Lung (tissue), 12 donors: ENCODE measurements around the gene TSC22D1. TPM values are rescaled to one million over a fixed set of nuclear protein-coding genes. Genes with fewer than 3 reads are reported as not detected.
A peak's percentile ranks its signal among the peaks of the same experiment; 100 is the strongest.

Experiments
- ATAC-seq: fragments of 200-7000 bp; cut with Tn5 transposase; one replicate; pipeline ENCODE4 v1.9.1; 2020; ENCODE audit warnings: moderate number of reproducible peaks; ENCODE audit not compliant: insufficient read depth, low FRiP score
- DNase-seq, 3 donors: peaks; one replicate each; pipeline ENCODE4 v3.0.0-alpha.2; 2013 to 2017
- H3K27ac ChIP-seq, 2 donors: one replicate each; pipeline ENCODE4 v1.5.1; 2013; ENCODE audit warnings: mild to moderate bottlenecking in 2 of 2, moderate library complexity in 2 of 2, control low read depth in 1 of 2, inconsistent platforms in 1 of 2, low read depth in 1 of 2, low read length in 1 of 2
- H3K27me3 ChIP-seq, 3 donors: one replicate each; pipeline ENCODE4 v1.5.1; 2013; ENCODE audit warnings: low read length in 2 of 3; ENCODE audit not compliant: control insufficient read depth in 3 of 3, insufficient read depth in 3 of 3
- H3K36me3 ChIP-seq, 4 donors: one replicate each; pipeline ENCODE4 v1.5.1; 2013; ENCODE audit warnings: low read length in 4 of 4, mild to moderate bottlenecking in 1 of 4, moderate library complexity in 1 of 4; ENCODE audit not compliant: control insufficient read depth in 4 of 4, insufficient read depth in 4 of 4
- H3K4me1 ChIP-seq, 5 donors: one replicate each; pipeline ENCODE4 v1.5.1; 2013; ENCODE audit warnings: low read length in 5 of 5, mild to moderate bottlenecking in 2 of 5, moderate library complexity in 1 of 5; ENCODE audit not compliant: control insufficient read depth in 5 of 5, insufficient read depth in 5 of 5
- H3K4me3 ChIP-seq: one replicate; pipeline ENCODE4 v1.5.1; 2013; ENCODE audit warnings: mild to moderate bottlenecking, control low read depth, moderate library complexity
- H3K9ac ChIP-seq, 2 donors: one replicate each; pipeline ENCODE4 v1.5.1; 2013; ENCODE audit warnings: low read length in 2 of 2, control low read depth in 1 of 2; ENCODE audit not compliant: insufficient read depth in 1 of 2
- H3K9me3 ChIP-seq, 4 donors: one replicate each; pipeline ENCODE4 v1.5.1; 2013; ENCODE audit warnings: low read length in 3 of 4, mild to moderate bottlenecking in 1 of 4, moderate library complexity in 1 of 4; ENCODE audit not compliant: control insufficient read depth in 4 of 4, insufficient read depth in 3 of 4
- WGBS, 2 donors: extraction: QIAGEN DNeasy Blood & Tissue Kit; methylation state at CpG; one replicate each; pipeline ENCODE4 v1.1.7; 2013; 5-methylcytosine and 5-hydroxymethylcytosine counted together
- polyA plus RNA-seq, 2 donors: library from polyadenylated mRNA; stranded (reverse); fragments of 200-250 nt; gene quantifications; one replicate each; pipeline ENCODE4 v1.2.1, GENCODE V29; 2013
- total RNA-seq, 2 donors: library from RNA; depleted of rRNA in 1 of 2; stranded (reverse); fragments of >200 nt in 1 of 2; gene quantifications; one replicate each; pipeline ENCODE4 v1.2.1, GENCODE V29; 2014 to 2021
- TF ChIP-seq, protein P1 (sequence below): IDR thresholded peaks from 2 replicates; pipeline ENCODE4 v1.5.1; 2012; ENCODE audit warnings: mild to moderate bottlenecking; ENCODE audit errors: control extremely low read depth, extremely low read depth
- donor health status: control.
- donor health status: control.
- donor health status: Bipolar disorder and iron deficiency.
- donor health status: healthy.
- donor health status: DM: yes; HTN: yes; CAD: no.

The TSC22D1 gene
- total and polyA plus RNA-seq, 4 donors: 77.0 to 179 (median 123) TPM

- ATAC-seq (no peak), DNase-seq (no peak)
- no peaks in the 10 kb centered on the region for H3K4me1 ChIP-seq
- TF ChIP-seq, protein P1, sequence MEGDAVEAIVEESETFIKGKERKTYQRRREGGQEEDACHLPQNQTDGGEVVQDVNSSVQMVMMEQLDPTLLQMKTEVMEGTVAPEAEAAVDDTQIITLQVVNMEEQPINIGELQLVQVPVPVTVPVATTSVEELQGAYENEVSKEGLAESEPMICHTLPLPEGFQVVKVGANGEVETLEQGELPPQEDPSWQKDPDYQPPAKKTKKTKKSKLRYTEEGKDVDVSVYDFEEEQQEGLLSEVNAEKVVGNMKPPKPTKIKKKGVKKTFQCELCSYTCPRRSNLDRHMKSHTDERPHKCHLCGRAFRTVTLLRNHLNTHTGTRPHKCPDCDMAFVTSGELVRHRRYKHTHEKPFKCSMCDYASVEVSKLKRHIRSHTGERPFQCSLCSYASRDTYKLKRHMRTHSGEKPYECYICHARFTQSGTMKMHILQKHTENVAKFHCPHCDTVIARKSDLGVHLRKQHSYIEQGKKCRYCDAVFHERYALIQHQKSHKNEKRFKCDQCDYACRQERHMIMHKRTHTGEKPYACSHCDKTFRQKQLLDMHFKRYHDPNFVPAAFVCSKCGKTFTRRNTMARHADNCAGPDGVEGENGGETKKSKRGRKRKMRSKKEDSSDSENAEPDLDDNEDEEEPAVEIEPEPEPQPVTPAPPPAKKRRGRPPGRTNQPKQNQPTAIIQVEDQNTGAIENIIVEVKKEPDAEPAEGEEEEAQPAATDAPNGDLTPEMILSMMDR: no peak
- peaks cover 0 to 3% (median 0%) of the 10 kb centered on the region in 4 donors for H3K9me3 ChIP-seq
- no peak overlapping the region for H3K4me3 ChIP-seq
- H3K27ac ChIP-seq: no peak overlapping the region
- 81 to 93% methylated on average over 6 of the region's 6 CpGs for WGBS, 2 donors
- H3K36me3 ChIP-seq: no peaks in the 10 kb centered on the region
- H3K27me3 ChIP-seq: no peaks in the 10 kb centered on the region
- H3K9ac ChIP-seq: no peak overlapping the region
These were observed 16.2 kb upstream of the TSC22D1 start for GRCh38 chr13:44592216-44592847.

DNA sequence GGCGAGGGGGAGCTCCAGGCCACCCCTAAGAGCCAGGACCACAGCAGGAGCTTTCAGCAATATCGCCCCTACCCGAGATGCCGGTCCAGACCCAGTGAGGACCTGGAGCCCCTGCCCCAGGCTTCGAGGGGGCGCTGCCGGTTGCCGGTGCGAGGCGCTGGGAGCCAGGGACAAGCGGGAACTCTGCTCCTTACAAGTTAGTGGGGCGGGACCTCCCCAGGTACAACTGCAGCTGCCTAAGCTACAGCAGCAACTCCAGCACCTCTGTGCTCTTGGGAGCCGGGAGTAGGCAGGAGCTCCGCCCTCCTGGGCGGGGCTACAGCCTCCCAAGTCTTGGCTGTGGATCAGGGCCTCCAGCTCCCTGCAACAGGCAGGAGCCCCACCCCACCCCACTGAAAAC lies 15.2 kb upstream of the TSC22D1 start:
- Histone ChIP-seq H3K9me3 (peaks cover 0 to 3% (median 0%) of the 10 kb centered on the region in 4 donors), H3K36me3 (no peaks in the 10 kb centered on the region), H3K4me3 (no peak overlapping the region), H3K27ac (no peak overlapping the region), H3K4me1 (no peaks in the 10 kb centered on the region), H3K27me3 (no peaks in the 10 kb centered on the region), H3K9ac (no peak overlapping the region)
- ATAC-seq (no peak), DNase-seq (no peak)
- TF ChIP-seq, protein P1: no peak
- WGBS, 2 donors: 90 to 97% methylated on average over 15 of the region's 15 CpGs

DNA sequence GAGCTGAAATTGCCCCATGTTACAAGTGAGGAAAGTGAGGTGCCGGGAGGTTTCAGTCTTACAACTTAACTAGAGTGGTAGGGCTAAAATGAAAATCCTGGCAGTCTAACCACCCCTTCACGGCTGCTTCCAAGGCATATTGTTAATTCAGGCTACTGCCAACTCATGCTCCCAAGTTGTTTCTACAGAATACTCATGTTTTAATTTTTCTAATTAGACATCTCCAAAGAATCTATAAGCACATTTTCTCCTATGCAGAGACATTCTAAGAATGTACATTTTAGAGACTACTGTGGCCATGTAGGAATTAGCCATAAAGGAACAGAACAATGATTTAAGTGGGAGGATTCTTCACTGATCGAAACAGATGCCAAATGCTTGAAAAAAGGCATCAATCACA lies 7.0 kb upstream of the TSC22D1 start:
- DNase-seq (no peak), ATAC-seq (no peak)
- TF ChIP-seq, protein P1: no peak
- WGBS, 2 donors: 73 to 87% methylated on average over 3 of the region's 3 CpGs
- Histone ChIP-seq H3K36me3 (no peaks in the 10 kb centered on the region), H3K9ac (no peak overlapping the region), H3K4me3 (no peak overlapping the region), H3K4me1 (peaks cover 0 to 6% (median under 1%) of the 10 kb centered on the region in 5 donors), H3K27me3 (no peaks in the 10 kb centered on the region), H3K9me3 (no peaks in the 10 kb centered on the region), H3K27ac (no peak overlapping the region)

GRCh38 chr13:44578067-44578400 lies 1.9 kb upstream of the TSC22D1 start:
- H3K4me3 ChIP-seq: peak overlapping the region; percentile 75
- no peaks in the 10 kb centered on the region for H3K27me3 ChIP-seq
- H3K4me1 ChIP-seq: peaks cover 6 to 22% (median 16%) of the 10 kb centered on the region in 5 donors
- peak overlapping the region; percentile 98 to 99 for H3K27ac ChIP-seq
- TF ChIP-seq, protein P1: no peak
- no peaks in the 10 kb centered on the region for H3K36me3 ChIP-seq
- peak overlapping the region; percentile 70 to 82 for H3K9ac ChIP-seq
- no peak for ATAC-seq
- no peaks in the 10 kb centered on the region for H3K9me3 ChIP-seq
- DNase-seq: no peak
- WGBS, 2 donors: 1 to 2% methylated on average over 15 of the region's 15 CpGs
